BJ (cell line): Measurements from ENCODE around the gene KLRC4. TPM values are rescaled to one million over a fixed set of nuclear protein-coding genes. Genes with fewer than 3 reads are reported as not detected.
"Not testable (repeated sequence)": the region's sequence is repeated elsewhere in the genome, so short reads cannot be mapped to it uniquely, and the experiment has no call there.

Source experiments
- CTCF ChIA-PET: fragments of 350-600 bp; formaldehyde crosslinking; extraction: SDS; loops from one replicate; lab custom pipeline; 2021; ENCODE audit warnings: antibody characterized with exemption, inconsistent platforms; lab: Yijun Ruan, JAX
- POLR2A ChIA-PET: fragments of 300-600 bp; sonication (Branson Sonifier 250); formaldehyde crosslinking; extraction: SDS; loops from one replicate; lab custom pipeline; 2021; ENCODE audit warnings: antibody characterized with exemption; lab: Charles Lee
- DNase-seq: peaks from one replicate; pipeline ENCODE4 v3.0.0-alpha.2; 2011; ENCODE audit warnings: low read depth
- H3K27me3 ChIP-seq: 2 replicates; pipeline ENCODE4 v1.6.0; 2011; ENCODE audit warnings: low read length; ENCODE audit not compliant: control insufficient read depth, insufficient read depth
- H3K36me3 ChIP-seq: 2 replicates; pipeline ENCODE4 v1.5.1; 2011; ENCODE audit warnings: low read length; ENCODE audit not compliant: control insufficient read depth, insufficient read depth
- H3K4me3 ChIP-seq: 2 replicates; pipeline ENCODE4 v1.5.1; 2011; ENCODE audit warnings: low read depth, mild to moderate bottlenecking, control low read depth, low read length
- CTCF ChIP-seq: IDR thresholded peaks from 2 replicates; pipeline ENCODE4 v1.5.1; 2011; ENCODE audit warnings: low read depth, mild to moderate bottlenecking, control low read depth, inconsistent platforms, low read length, moderate library complexity; ENCODE audit not compliant: insufficient read depth
- polyA plus RNA-seq: library from polyadenylated mRNA; depleted of rRNA; stranded (reverse); fragments of >200 nt; gene quantifications from 2 replicates; pipeline ENCODE4 v1.2.3, GENCODE V29; 2011

Gene KLRC4
- polyA plus RNA-seq, 1 experiment, result not detected

DNA sequence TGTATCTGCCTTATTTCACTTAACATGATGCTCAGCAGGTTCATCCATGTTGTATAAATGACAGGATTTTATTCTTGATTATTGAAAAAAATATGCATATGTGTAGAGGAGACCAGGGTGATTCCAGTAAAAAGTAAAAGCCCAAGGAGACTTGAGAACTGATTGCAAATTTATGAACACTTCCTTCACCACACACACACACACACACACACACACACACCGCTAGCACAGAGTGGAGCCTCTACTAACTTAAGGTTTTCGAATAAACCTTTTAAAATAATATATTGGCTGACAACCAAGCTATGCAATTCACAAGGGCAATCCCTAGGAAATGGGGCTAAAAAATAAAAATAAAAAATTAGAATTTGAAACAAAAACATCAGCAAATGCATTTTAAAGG lies 11.4 kb downstream of the KLRC4 start:
- no peaks in the 10 kb centered on the region for H3K27me3 ChIP-seq
- ChIA-PET CTCF (no interaction called here), POLR2A (no interaction called here)
- TF ChIP-seq CTCF, result no peak
- no peak overlapping the region for H3K4me3 ChIP-seq
- H3K36me3 ChIP-seq, result no peaks in the 10 kb centered on the region
- no peak for DNase-seq

DNA sequence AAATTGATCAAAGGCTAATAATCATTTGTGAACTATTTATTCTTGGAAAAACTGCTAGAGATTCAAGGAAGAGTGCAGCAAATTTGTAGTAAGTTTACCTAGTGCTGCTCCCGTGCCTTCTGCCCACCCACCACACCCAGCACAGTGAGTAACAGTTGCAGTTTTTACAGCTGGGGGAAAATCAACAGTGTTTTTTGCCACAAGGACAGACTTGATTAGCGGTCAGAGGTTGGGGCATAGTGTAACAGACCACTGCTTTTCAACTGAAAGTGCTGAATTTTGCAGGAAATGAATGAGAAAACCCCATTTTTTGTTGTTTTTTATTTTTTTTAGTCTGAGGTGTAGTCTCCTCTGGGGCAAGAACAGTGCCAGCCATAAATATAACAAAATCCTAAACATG lies 12.3 kb downstream of the KLRC4 start:
- H3K4me3 ChIP-seq, result no peak overlapping the region
- TF ChIP-seq CTCF, result no peak
- no peak for DNase-seq
- POLR2A ChIA-PET, result no interaction called here
- CTCF ChIA-PET, result no interaction called here
- H3K36me3 ChIP-seq, result no peaks in the 10 kb centered on the region
- H3K27me3 ChIP-seq, result no peaks in the 10 kb centered on the region

DNA sequence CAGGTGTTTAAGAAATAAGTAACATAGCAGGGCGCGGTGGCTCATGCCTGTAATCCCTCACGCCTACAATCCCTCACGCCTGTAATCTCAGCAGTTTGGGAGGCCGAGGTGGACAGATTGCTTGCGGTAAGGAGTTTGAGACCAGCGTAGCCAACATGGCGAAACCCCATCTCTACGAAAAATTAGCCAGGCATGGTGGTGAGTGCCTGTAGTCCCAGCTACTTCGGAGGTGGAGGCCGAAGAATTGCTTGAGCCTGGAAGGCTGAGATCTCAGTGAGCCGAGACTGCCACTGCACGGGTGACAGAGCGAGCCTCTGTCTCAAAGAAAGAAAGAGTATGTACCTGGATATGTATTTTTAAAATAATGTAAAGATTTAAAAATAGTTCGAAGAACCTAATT lies 13.4 kb downstream of the KLRC4 start:
- H3K4me3 ChIP-seq, H3K27me3 ChIP-seq, CTCF ChIA-PET, DNase-seq, POLR2A ChIA-PET, H3K36me3 ChIP-seq: not testable (repeated sequence)

- POLR2A ChIA-PET, result no interaction called here
- Histone ChIP-seq H3K36me3 (no peaks in the 10 kb centered on the region), H3K4me3 (no peak overlapping the region), H3K27me3 (no peaks in the 10 kb centered on the region)
- peak; percentile 77 for DNase-seq
- CTCF ChIA-PET, result no interaction called here
- no peak for TF ChIP-seq CTCF
These were observed 14.1 kb downstream of the KLRC4 start for GRCh38 chr12:10395390-10395998.

GRCh38 chr12:10394531-10395152 lies 14.9 kb downstream of the KLRC4 start:
- H3K27me3 ChIP-seq, H3K4me3 ChIP-seq, DNase-seq, CTCF ChIA-PET, POLR2A ChIA-PET, H3K36me3 ChIP-seq: not testable (repeated sequence)

DNA sequence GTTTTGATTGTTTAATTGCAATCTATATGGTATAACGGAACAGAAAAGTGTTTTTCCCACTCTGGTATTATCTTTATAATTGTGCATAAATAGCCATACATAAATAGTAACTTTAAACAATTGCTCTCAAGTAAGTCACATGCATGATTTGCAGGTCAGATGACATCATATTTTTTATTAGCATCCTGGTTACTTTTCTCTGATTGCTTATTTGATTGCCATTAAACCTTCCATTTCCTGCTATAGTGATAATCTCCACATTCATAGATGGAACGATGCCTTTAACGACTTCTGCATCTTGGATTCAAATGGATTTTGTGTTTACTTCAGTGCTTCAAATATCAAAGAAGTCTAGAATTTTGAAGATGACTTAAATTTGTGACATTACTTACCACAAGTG lies 16.3 kb downstream of the KLRC4 start:
- no peak for DNase-seq
- CTCF ChIA-PET, result interaction anchor here (1.3 kb wide), 1 partner anchor 28 kb away, joined by 4 read pairs; no protein-coding TSS in a partner anchor
- POLR2A ChIA-PET, result no interaction called here
- no peak for TF ChIP-seq CTCF
- Histone ChIP-seq H3K4me3 (no peak overlapping the region), H3K36me3 (no peaks in the 10 kb centered on the region), H3K27me3 (no peaks in the 10 kb centered on the region)
